NCI-H446 treated with DMSO at 0.1 percent for 48 hours (cell line): Measurements from ENCODE around the gene SHISA8.
"Not testable (repeated sequence)": the region's sequence is repeated elsewhere in the genome, so short reads cannot be mapped to it uniquely, and the experiment has no call there.

Experiments
- DNase-seq: peaks from one replicate; lab custom pipeline; 2025; lab: John Stamatoyannopoulos, UW

The SHISA8 gene

GRCh38 chr22:41915035-41915785 is at the start of gene SHISA8:
Gene SHISA8, minus strand, starts transcription at chr22:41915074. Its CDS starts 407 bp downstream, at chr22:41914667.
- DNase-seq, result no peak

- no peak for DNase-seq
Observed at GRCh38 chr22:41964112-41964491, 49.2 kb upstream of the SHISA8 start.

GRCh38 chr22:41963453-41964111 is 48.7 kb upstream of the SHISA8 start:
- no peak for DNase-seq

GRCh38 chr22:41957941-41958556 is 43.2 kb upstream of the SHISA8 start:
- DNase-seq, result no peak

- no peak for DNase-seq
Observed at GRCh38 chr22:41952713-41953112, 37.8 kb upstream of the SHISA8 start.

- no peak for DNase-seq
Observed at GRCh38 chr22:41951898-41952474, 37.1 kb upstream of the SHISA8 start, which contains the start of gene SMIM45. Gene SMIM45, plus strand, starts transcription at chr22:41952150.

GRCh38 chr22:41949297-41949965 is 34.6 kb upstream of the SHISA8 start:
- no peak for DNase-seq

GRCh38 chr22:41948928-41949296 is 34.0 kb upstream of the SHISA8 start:
- DNase-seq, result not testable (repeated sequence)

- no peak for DNase-seq
Observed at GRCh38 chr22:41948142-41948541, 33.3 kb upstream of the SHISA8 start.

- no peak for DNase-seq
Observed at GRCh38 chr22:41947424-41948080, 32.7 kb upstream of the SHISA8 start.

- peak; percentile 95 for DNase-seq
Observed at GRCh38 chr22:41946629-41947423, 32.0 kb upstream of the SHISA8 start, which contains the start of gene CENPM. Gene CENPM, minus strand, starts transcription at chr22:41947152. Its CDS starts 76 bp downstream, at chr22:41947076.

GRCh38 chr22:41943661-41944209 is 28.9 kb upstream of the SHISA8 start:
- DNase-seq, result no peak

GRCh38 chr22:41940832-41941765 is 26.2 kb upstream of the SHISA8 start:
- peak; percentile 22 for DNase-seq

- no peak for DNase-seq
Observed at GRCh38 chr22:41939981-41940831, 25.3 kb upstream of the SHISA8 start.

- no peak for DNase-seq
Observed at GRCh38 chr22:41936894-41937169, 22.0 kb upstream of the SHISA8 start.

GRCh38 chr22:41935509-41935908 is 20.6 kb upstream of the SHISA8 start:
- DNase-seq, result no peak

GRCh38 chr22:41935015-41935351 is 20.1 kb upstream of the SHISA8 start:
- peak; percentile 3 for DNase-seq

GRCh38 chr22:41934284-41935014 is 19.6 kb upstream of the SHISA8 start:
- DNase-seq, result no peak
